SK-N-MC (cell line): ENCODE results near the gene FTCD.

Experiments
- EZH2 ChIP-seq: fragments of 200-600 bp; sonication (generic); IDR thresholded peaks from one replicate; pipeline ENCODE4 v1.6.1; 2017; ENCODE audit warnings: antibody characterized with exemption
- POLR2AphosphoS5 ChIP-seq: IDR thresholded peaks from 2 replicates; pipeline ENCODE4 v1.6.1; 2012; ENCODE audit warnings: mild to moderate bottlenecking, low read depth, low read length, borderline replicate concordance

DNA sequence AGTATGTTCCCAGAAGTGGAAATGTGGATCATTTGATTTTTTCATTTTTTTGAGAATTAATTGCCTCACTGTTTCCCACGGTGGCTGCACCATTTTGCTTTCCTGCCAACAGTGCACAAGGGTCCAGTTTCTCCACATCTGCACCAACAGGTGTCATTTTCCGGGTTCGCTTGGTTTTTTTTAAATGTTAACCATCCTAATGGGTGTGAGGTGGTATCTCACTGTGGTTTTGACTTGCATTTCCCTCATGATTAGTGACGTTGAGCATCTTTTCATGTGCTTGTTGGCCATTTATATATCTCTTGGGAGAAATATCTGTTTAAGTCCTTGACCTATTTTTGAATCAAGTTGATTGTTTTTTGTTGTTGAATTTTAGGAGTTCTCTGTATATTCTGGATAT lies 54.5 kb downstream of the FTCD start:
- no peak for TF ChIP-seq POLR2AphosphoS5
- no peak for TF ChIP-seq EZH2
